HG03064 (cell line): ENCODE results near the gene MRPL51.
A peak's percentile ranks its signal among the peaks of the same experiment; 100 is the strongest.
"Not testable (repeated sequence)": the region's sequence is repeated elsewhere in the genome, so short reads cannot be mapped to it uniquely, and the experiment has no call there.

Source experiments
- ATAC-seq: cut with Tn5 transposase; IDR thresholded peaks from one replicate; pipeline ENCODE4 v1.9.1; 2021; ENCODE audit warnings: low read depth; ENCODE audit not compliant: unreplicated experiment

Gene MRPL51

GRCh38 chr12:6492838-6493496 lies at the start of gene MRPL51:
Gene MRPL51, minus strand, starts transcription at chr12:6493262. Its CDS starts 126 bp downstream, at chr12:6493136.
- ATAC-seq, result peak; percentile 61

- ATAC-seq, result no peak
Observed at GRCh38 chr12:6542209-6543009, 49.3 kb upstream of the MRPL51 start.

GRCh38 chr12:6541371-6542165 lies 48.5 kb upstream of the MRPL51 start:
- ATAC-seq, result no peak

DNA sequence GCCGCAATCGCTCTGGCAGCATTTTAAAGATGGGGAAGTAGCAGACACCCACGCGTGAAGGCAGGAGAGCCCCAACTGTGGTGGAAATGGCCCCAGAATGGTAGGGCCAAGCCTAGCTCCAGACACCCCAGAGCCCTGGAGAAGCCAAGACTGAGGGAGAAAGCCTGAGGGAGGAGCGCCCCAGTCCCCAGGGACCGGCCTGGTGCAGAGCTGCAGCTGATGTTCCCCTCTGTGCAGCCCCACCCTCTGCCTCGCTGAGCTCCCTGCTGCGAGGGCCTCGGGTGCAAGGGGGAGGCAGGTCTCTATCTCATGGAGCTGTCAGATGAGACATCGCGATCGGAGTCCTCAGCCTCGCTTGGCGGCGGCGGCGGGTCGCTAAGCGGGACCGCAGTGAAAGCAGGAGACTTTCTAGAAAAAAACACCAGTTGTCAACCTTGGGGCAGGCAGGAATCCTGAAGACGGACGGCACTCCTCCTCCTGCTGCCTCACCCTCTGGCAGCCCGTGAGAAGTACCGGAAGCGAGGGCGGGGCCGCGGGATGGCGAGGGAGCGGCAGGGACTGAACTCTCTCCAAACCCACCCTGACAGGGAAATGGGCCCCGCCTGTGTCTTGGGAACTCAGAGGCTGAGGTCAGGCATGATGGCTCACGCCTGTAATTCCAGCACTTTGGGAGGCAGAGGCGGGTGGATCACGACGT lies 47.3 kb upstream of the MRPL51 start:
- no peak for ATAC-seq

GRCh38 chr12:6539707-6540134 lies 46.7 kb upstream of the MRPL51 start:
- no peak for ATAC-seq

- no peak for ATAC-seq
Observed at GRCh38 chr12:6539314-6539682, 46.2 kb upstream of the MRPL51 start.

DNA sequence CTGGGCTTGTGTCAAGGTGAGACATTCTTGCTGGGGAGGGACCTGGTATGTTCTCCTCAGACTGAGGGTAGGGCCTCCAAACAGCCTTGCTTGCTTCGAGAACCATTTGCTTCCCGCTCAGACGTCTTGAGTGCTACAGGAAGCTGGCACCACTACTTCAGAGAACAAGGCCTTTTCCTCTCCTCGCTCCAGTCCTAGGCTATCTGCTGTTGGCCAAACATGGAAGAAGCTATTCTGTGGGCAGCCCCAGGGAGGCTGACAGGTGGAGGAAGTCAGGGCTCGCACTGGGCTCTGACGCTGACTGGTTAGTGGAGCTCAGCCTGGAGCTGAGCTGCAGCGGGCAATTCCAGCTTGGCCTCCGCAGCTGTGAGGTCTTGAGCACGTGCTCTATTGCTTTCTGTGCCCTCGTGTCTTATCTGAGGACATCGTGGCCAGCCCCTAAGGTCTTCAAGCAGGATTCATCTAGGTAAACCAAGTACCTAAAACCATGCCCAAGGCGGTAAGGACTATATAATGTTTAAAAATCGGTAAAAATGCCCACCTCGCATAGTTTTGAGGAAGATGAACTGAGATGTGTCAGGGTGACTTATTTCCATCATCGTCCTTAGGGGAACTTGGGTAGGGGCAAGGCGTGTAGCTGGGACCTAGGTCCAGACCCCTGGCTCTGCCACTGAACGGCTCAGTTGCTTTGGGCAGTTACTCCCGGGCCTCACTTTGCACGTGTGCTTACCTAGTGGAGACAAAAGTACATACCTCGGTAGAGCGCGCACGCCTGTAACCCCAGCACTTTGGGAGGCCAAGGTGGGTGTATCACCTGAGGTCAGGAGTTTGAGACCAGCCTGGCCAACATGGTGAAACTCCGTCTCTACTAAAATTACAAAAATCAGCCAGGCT lies 45.6 kb upstream of the MRPL51 start:
- no peak for ATAC-seq

- not testable (repeated sequence) for ATAC-seq
Observed at GRCh38 chr12:6537580-6538419, 44.7 kb upstream of the MRPL51 start.

DNA sequence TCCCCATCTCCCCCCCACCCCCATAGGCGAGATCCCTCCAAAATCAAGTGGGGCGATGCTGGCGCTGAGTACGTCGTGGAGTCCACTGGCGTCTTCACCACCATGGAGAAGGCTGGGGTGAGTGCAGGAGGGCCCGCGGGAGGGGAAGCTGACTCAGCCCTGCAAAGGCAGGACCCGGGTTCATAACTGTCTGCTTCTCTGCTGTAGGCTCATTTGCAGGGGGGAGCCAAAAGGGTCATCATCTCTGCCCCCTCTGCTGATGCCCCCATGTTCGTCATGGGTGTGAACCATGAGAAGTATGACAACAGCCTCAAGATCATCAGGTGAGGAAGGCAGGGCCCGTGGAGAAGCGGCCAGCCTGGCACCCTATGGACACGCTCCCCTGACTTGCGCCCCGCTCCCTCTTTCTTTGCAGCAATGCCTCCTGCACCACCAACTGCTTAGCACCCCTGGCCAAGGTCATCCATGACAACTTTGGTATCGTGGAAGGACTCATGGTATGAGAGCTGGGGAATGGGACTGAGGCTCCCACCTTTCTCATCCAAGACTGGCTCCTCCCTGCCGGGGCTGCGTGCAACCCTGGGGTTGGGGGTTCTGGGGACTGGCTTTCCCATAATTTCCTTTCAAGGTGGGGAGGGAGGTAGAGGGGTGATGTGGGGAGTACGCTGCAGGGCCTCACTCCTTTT lies 44.0 kb upstream of the MRPL51 start:
- no peak for ATAC-seq

DNA sequence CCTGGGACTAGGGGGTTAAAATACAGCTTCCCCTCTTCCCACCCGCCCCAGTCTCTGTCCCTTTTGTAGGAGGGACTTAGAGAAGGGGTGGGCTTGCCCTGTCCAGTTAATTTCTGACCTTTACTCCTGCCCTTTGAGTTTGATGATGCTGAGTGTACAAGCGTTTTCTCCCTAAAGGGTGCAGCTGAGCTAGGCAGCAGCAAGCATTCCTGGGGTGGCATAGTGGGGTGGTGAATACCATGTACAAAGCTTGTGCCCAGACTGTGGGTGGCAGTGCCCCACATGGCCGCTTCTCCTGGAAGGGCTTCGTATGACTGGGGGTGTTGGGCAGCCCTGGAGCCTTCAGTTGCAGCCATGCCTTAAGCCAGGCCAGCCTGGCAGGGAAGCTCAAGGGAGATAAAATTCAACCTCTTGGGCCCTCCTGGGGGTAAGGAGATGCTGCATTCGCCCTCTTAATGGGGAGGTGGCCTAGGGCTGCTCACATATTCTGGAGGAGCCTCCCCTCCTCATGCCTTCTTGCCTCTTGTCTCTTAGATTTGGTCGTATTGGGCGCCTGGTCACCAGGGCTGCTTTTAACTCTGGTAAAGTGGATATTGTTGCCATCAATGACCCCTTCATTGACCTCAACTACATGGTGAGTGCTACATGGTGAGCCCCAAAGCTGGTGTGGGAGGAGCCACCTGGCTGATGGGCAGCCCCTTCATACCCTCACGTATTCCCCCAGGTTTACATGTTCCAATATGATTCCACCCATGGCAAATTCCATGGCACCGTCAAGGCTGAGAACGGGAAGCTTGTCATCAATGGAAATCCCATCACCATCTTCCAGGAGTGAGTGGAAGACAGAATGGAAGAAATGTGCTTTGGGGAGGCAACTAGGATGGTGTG lies 43.1 kb upstream of the MRPL51 start:
- ATAC-seq, result no peak

DNA sequence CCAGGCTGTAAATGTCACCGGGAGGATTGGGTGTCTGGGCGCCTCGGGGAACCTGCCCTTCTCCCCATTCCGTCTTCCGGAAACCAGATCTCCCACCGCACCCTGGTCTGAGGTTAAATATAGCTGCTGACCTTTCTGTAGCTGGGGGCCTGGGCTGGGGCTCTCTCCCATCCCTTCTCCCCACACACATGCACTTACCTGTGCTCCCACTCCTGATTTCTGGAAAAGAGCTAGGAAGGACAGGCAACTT lies 42.6 kb upstream of the MRPL51 start:
- no peak for ATAC-seq

GRCh38 chr12:6534945-6535696 lies 42.1 kb upstream of the MRPL51 start:
- no peak for ATAC-seq

- no peak for ATAC-seq
Observed at GRCh38 chr12:6534695-6534944, 41.6 kb upstream of the MRPL51 start.

DNA sequence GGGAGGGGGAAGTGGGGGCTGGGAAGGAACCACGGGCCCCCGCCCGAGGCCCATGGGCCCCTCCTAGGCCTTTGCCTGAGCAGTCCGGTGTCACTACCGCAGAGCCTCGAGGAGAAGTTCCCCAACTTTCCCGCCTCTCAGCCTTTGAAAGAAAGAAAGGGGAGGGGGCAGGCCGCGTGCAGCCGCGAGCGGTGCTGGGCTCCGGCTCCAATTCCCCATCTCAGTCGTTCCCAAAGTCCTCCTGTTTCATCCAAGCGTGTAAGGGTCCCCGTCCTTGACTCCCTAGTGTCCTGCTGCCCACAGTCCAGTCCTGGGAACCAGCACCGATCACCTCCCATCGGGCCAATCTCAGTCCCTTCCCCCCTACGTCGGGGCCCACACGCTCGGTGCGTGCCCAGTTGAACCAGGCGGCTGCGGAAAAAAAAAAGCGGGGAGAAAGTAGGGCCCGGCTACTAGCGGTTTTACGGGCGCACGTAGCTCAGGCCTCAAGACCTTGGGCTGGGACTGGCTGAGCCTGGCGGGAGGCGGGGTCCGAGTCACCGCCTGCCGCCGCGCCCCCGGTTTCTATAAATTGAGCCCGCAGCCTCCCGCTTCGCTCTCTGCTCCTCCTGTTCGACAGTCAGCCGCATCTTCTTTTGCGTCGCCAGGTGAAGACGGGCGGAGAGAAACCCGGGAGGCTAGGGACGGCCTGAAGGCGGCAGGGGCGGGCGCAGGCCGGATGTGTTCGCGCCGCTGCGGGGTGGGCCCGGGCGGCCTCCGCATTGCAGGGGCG lies 41.0 kb upstream of the MRPL51 start, which contains the start of gene GAPDH:
Gene GAPDH, plus strand, starts transcription at position 595 of the 772 bp plus-strand sequence. CDS start 316 bp downstream, outside the sequence.
- peak; percentile 47 for ATAC-seq

GRCh38 chr12:6533653-6533922 lies 40.5 kb upstream of the MRPL51 start:
- ATAC-seq, result no peak

- ATAC-seq, result no peak
Observed at GRCh38 chr12:6532927-6533652, 40.0 kb upstream of the MRPL51 start.
